Measurements from ENCODE around the gene CUTA.

DNA sequence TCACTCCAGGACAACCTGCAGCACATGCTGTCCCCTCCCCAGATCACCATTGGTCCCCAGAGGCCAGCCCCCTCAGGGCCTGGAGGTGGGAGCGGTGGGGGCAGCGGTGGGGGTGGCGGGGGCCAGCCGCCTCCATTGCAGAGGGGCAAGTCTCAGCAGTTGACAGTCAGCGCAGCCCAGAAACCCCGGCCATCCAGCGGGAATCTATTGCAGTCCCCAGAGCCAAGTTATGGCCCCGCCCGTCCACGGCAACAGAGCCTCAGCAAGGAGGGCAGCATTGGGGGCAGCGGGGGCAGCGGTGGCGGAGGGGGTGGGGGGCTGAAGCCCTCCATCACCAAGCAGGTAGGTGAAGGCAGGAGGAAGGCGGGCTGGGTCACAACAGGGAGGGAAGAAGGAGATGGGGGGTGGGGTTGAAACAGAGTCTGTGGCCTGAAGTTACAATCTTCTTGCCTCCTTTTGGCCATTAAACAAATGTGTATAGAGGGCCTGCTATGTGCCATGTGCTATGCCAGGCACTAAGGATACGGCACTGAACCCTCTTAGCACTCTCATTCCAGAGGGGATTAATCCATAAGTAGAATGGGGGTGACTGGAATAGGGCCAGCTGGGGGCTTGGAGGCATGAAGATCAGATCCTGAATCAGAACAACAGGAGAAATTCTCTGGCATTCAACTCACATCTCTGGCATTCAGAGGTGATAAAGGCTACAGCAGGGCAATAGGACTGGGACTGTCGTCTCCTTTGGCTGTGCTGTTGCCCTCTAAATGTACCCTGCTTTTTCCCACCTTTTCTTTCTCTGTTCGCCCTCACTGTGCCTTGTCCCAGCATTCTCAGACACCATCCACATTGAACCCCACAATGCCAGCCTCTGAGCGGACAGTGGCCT lies 26.0 kb upstream of the CUTA start:
- TF ChIP-seq POLR2A (IDR thresholded peaks at IDR 0.05; ENCODE audit: low read length) (no peak), GATA1 (IDR thresholded peaks at IDR 0.05; ENCODE audit: low read depth, low read length) (no peak)

All from erythroblast (primary cell).